OCI-LY7 (cell line): ENCODE results near the gene TARS3.

ENCODE experiments used
- EZH2phosphoT487 ChIP-seq: fragments of 200-600 bp; sonication (generic); IDR thresholded peaks from 2 replicates; pipeline ENCODE4 v1.6.1; 2018; ENCODE audit warnings: low read depth, borderline replicate concordance, mild to moderate bottlenecking, mixed run types, antibody characterized with exemption, low read length, moderate library complexity, mixed read lengths
- TF ChIP-seq, protein P1 (sequence below): fragments of 200-600 bp; sonication (generic); conservative IDR thresholded peaks from 2 replicates; pipeline ENCODE4 v1.5.1; 2014; ENCODE audit warnings: mild to moderate bottlenecking, antibody characterized with exemption, low read length, moderate library complexity, mixed read lengths

- TF ChIP-seq, protein P1, sequence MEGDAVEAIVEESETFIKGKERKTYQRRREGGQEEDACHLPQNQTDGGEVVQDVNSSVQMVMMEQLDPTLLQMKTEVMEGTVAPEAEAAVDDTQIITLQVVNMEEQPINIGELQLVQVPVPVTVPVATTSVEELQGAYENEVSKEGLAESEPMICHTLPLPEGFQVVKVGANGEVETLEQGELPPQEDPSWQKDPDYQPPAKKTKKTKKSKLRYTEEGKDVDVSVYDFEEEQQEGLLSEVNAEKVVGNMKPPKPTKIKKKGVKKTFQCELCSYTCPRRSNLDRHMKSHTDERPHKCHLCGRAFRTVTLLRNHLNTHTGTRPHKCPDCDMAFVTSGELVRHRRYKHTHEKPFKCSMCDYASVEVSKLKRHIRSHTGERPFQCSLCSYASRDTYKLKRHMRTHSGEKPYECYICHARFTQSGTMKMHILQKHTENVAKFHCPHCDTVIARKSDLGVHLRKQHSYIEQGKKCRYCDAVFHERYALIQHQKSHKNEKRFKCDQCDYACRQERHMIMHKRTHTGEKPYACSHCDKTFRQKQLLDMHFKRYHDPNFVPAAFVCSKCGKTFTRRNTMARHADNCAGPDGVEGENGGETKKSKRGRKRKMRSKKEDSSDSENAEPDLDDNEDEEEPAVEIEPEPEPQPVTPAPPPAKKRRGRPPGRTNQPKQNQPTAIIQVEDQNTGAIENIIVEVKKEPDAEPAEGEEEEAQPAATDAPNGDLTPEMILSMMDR, result no peak
- TF ChIP-seq EZH2phosphoT487, result no peak
These were observed 108.8 kb downstream of the TARS3 start for GRCh38 chr15:101615414-101615985.
